Endothelial cell of umbilical vein (primary cell): Measurements from ENCODE around the gene IGFBP2. TPM values are rescaled to one million over a fixed set of nuclear protein-coding genes. Genes with fewer than 3 reads are reported as not detected.

ENCODE experiments used
- BruUV-seq: library from RNA; stranded (reverse); fragments of 400-500 nt; replicated peaks from 2 replicates; lab custom pipeline; 2021; lab: Mats Ljungman, UMichigan
- CTCF ChIA-PET: fragments of 300-600, 350-600 bp; sonication (Branson Sonifier 250); formaldehyde crosslinking; loops from one replicate; lab custom pipeline; 2021; ENCODE audit warnings: antibody characterized with exemption, inconsistent platforms; lab: Charles Lee
- POLR2A ChIA-PET: fragments of 300-600, 350-600 bp; sonication (Branson Sonifier 250); formaldehyde crosslinking; loops from one replicate; lab custom pipeline; 2021; ENCODE audit warnings: antibody characterized with exemption, inconsistent platforms; lab: Charles Lee
- DNase-seq: peaks from one replicate; pipeline ENCODE4 v3.0.0-alpha.2; 2011; ENCODE audit warnings: low read depth, low spot score
- FAIRE-seq: peaks from 2 replicates; lab custom pipeline; 2011; peaks lifted over from hg19 to GRCh38; lab: Jason Lieb, UNC
- H2AFZ ChIP-seq: 2 replicates; pipeline ENCODE4 v1.6.0; 2012; ENCODE audit warnings: low read depth, low read length, control low read depth, inconsistent platforms
- H3K27ac ChIP-seq: 2 replicates; pipeline ENCODE4 v1.5.1; 2011; ENCODE audit warnings: low read depth, mild to moderate bottlenecking, control low read depth, low read length, moderate library complexity; ENCODE audit not compliant: insufficient read depth
- H3K27me3 ChIP-seq, 2 experiments: 2 replicates each; pipeline versions ENCODE4 v1.6.0 to v1.6.1; 2011; ENCODE audit warnings: low read length in 2 of 2, mixed read lengths in 1 of 2; ENCODE audit not compliant: control insufficient read depth in 2 of 2, insufficient read depth in 2 of 2
- H3K36me3 ChIP-seq, 2 experiments: 2 replicates in 1 of 2; 3 replicates in 1 of 2; pipeline ENCODE4 v1.5.1; 2011; ENCODE audit warnings: low read length in 2 of 2, mild to moderate bottlenecking in 1 of 2, moderate library complexity in 1 of 2; ENCODE audit not compliant: control insufficient read depth in 2 of 2, insufficient read depth in 2 of 2; ENCODE audit errors: extremely low read depth in 1 of 2
- H3K4me1 ChIP-seq: 3 replicates; pipeline ENCODE4 v1.5.1; 2011; ENCODE audit warnings: mild to moderate bottlenecking, low read length; ENCODE audit not compliant: control insufficient read depth, insufficient read depth; ENCODE audit errors: extremely low read depth
- H3K4me2 ChIP-seq: 2 replicates; pipeline ENCODE4 v1.6.1; 2011; ENCODE audit warnings: low read length, control low read depth, mixed read lengths; ENCODE audit not compliant: insufficient read depth
- H3K4me3 ChIP-seq, 3 experiments: fragments of 200-600 bp in 1 of 3; sonication (generic), shearing (Covaris generic) in 1 of 3; replicated peaks in 1 of 3; 2 replicates each; pipeline ENCODE4 v1.5.1; 2011 to 2016; ENCODE audit warnings: control low read depth in 3 of 3, low read length in 3 of 3, mild to moderate bottlenecking in 2 of 3, inconsistent platforms in 1 of 3, low read depth in 1 of 3, moderate library complexity in 1 of 3; ENCODE audit not compliant: insufficient read depth in 1 of 3
- H3K79me2 ChIP-seq: 2 replicates; pipeline ENCODE4 v1.6.0; 2012; ENCODE audit warnings: low read length, inconsistent platforms; ENCODE audit not compliant: control insufficient read depth, insufficient read depth
- H3K9ac ChIP-seq: replicated peaks from 2 replicates; pipeline ENCODE3; 2011; ENCODE audit warnings: low read length, control low read depth; ENCODE audit not compliant: insufficient read depth; ENCODE audit errors: extremely low read depth
- H3K9me1 ChIP-seq: replicated peaks from 3 replicates; pipeline ENCODE4 v1.6.0; 2011; ENCODE audit warnings: mild to moderate bottlenecking, low read length; ENCODE audit not compliant: control insufficient read depth, insufficient read depth; ENCODE audit errors: extremely low read depth
- H3K9me3 ChIP-seq: replicated peaks from 2 replicates; pipeline ENCODE4 v1.5.1; 2012; ENCODE audit warnings: low read length, inconsistent platforms; ENCODE audit not compliant: control insufficient read depth, insufficient read depth
- H4K20me1 ChIP-seq: replicated peaks from 2 replicates; pipeline ENCODE3; 2011; ENCODE audit warnings: mild to moderate bottlenecking, low read length; ENCODE audit not compliant: control insufficient read depth, insufficient read depth; ENCODE audit errors: extremely low read depth
- CTCF ChIP-seq, 2 donors: IDR thresholded peaks; 1 replicate in 1 of 2; 2 replicates in 1 of 2; pipeline ENCODE4 v1.5.1; 2011; ENCODE audit warnings: low read length in 2 of 2, mild to moderate bottlenecking in 2 of 2, moderate library complexity in 2 of 2, control low read depth in 1 of 2, inconsistent platforms in 1 of 2, low read depth in 1 of 2; ENCODE audit not compliant: insufficient read depth in 1 of 2; ENCODE audit errors: extremely low read depth in 1 of 2
- EZH2 ChIP-seq: IDR thresholded peaks from 2 replicates; pipeline ENCODE4 v1.6.1; 2012; ENCODE audit warnings: borderline replicate concordance, low read depth, mild to moderate bottlenecking, moderate library complexity, low read length, inconsistent platforms; ENCODE audit not compliant: severe bottlenecking
- FOS ChIP-seq: IDR thresholded peaks from 2 replicates; pipeline ENCODE4 v1.6.1; 2011; ENCODE audit warnings: mild to moderate bottlenecking, low read length, moderate library complexity, borderline replicate concordance; ENCODE audit not compliant: insufficient read depth
- GATA2 ChIP-seq: IDR thresholded peaks from 2 replicates; pipeline ENCODE4 v1.7.0; 2011; ENCODE audit warnings: low read depth, mild to moderate bottlenecking, moderate library complexity, mixed read lengths, low read length; ENCODE audit not compliant: insufficient read length, insufficient read depth
- JUN ChIP-seq: IDR thresholded peaks from 2 replicates; pipeline ENCODE4 v1.6.1; 2011; ENCODE audit warnings: borderline replicate concordance, low read depth; ENCODE audit not compliant: insufficient read length, insufficient read depth
- MAX ChIP-seq: IDR thresholded peaks from 2 replicates; pipeline ENCODE4 v1.6.1; 2011; ENCODE audit not compliant: insufficient read depth, insufficient read length
- MYC ChIP-seq: IDR thresholded peaks from one replicate; pipeline ENCODE4 v1.6.1; 2011; ENCODE audit warnings: mild to moderate bottlenecking, low read depth, low read length
- POLR2A ChIP-seq: IDR thresholded peaks from 2 replicates; pipeline ENCODE4 v1.6.1; 2012; ENCODE audit warnings: low read depth, mild to moderate bottlenecking, control low read depth, low read length
- POLR2AphosphoS5 ChIP-seq: IDR thresholded peaks from 2 replicates; pipeline ENCODE4 v1.6.1; 2012; ENCODE audit warnings: low read depth, mild to moderate bottlenecking, control low read depth, low read length, moderate library complexity; ENCODE audit not compliant: insufficient read depth
- dilution Hi-C: fragments of 300-500 bp; cut with MboI; formaldehyde crosslinking; loops from one replicate; pipeline ENCODE4 v1.15.0; 2019; ENCODE audit warnings: low sequenced_read_pairs; ENCODE audit not compliant: extremely low pct_ligation_motif_present
- intact Hi-C: fragments of 100-400 bp; cut with micrococcal nuclease; formaldehyde crosslinking; loops from one replicate; pipeline ENCODE4 v1.10.0; 2022
- polyA plus RNA-seq, 4 experiments: library from polyadenylated mRNA; depleted of rRNA in 3 of 4; stranded (reverse) in 3 of 4; unstranded in 1 of 4; fragments of >200 nt; gene quantifications; 2 replicates each; pipeline versions ENCODE4 v1.2.1 to v1.2.3, GENCODE V29; 2011 to 2012; ENCODE audit warnings: missing spikeins in 1 of 4
- total RNA-seq: library from RNA; stranded (reverse); gene quantifications from 2 replicates; pipeline ENCODE4 v1.2.3, GENCODE V29; 2021

Gene IGFBP2
- total and polyA plus RNA-seq, 2 donors (not counting 3 experiments of a cell fraction or from before 2014, with no cell fraction given) = 212 to 261 TPM

GRCh38 chr2:216677439-216678097 is 44.3 kb downstream of the IGFBP2 start:
- Histone ChIP-seq H3K4me2 (no peak overlapping the region), H2AFZ (no peak overlapping the region), H3K9ac (no peak overlapping the region), H3K9me1 (no peaks in the 10 kb centered on the region), H4K20me1 (no peaks in the 10 kb centered on the region), H3K4me1 (no peaks in the 10 kb centered on the region), H3K27me3 (peaks cover 0 to 15% of the 10 kb centered on the region in 2 experiments), H3K36me3 (no peaks in the 10 kb centered on the region), H3K27ac (no peak overlapping the region), H3K4me3 (no peak overlapping the region), H3K79me2 (no peaks in the 10 kb centered on the region), H3K9me3 (no peaks in the 10 kb centered on the region)
- ChIA-PET POLR2A (no interaction called here), CTCF (interaction anchor here (0.8 kb wide), 2 partner anchors 158 to 1035 kb away, joined by 3 read pairs; no protein-coding TSS in a partner anchor)
- FAIRE-seq = no peak
- dilution Hi-C loops (no loop called here), intact Hi-C loops (no loop called here)
- no peak for TF ChIP-seq EZH2
- no peak for TF ChIP-seq GATA2
- no peak for TF ChIP-seq POLR2AphosphoS5
- TF ChIP-seq FOS = no peak
- no peak for DNase-seq
- BruUV-seq = no TSS peak

GRCh38 chr2:216678098-216678465 is 44.9 kb downstream of the IGFBP2 start:
- dilution Hi-C loops = no loop called here
- Histone ChIP-seq H3K9me3 (no peaks in the 10 kb centered on the region), H3K4me3 (no peak overlapping the region), H3K4me2 (no peak overlapping the region), H3K4me1 (no peaks in the 10 kb centered on the region), H4K20me1 (no peaks in the 10 kb centered on the region), H3K79me2 (no peaks in the 10 kb centered on the region), H3K36me3 (no peaks in the 10 kb centered on the region), H2AFZ (no peak overlapping the region), H3K27me3 (peaks cover 0 to 15% of the 10 kb centered on the region in 2 experiments), H3K9ac (no peak overlapping the region), H3K27ac (no peak overlapping the region), H3K9me1 (no peaks in the 10 kb centered on the region)
- BruUV-seq = no TSS peak
- intact Hi-C loops = no loop called here
- ChIA-PET POLR2A (no interaction called here), CTCF (interaction anchor here (0.8 kb wide), 2 partner anchors 159 to 1035 kb away, joined by 3 read pairs; no protein-coding TSS in a partner anchor)
- TF ChIP-seq FOS (no peak), MYC (no peak), MAX (no peak), EZH2 (no peak), POLR2A (no peak), CTCF (IDR thresholded peaks at IDR 0.05; ENCODE audit: extremely low read depth in 1 of 2, insufficient read depth in 1 of 2, low read depth in 1 of 2, low read length in 2 of 2) (no peak), JUN (no peak), GATA2 (no peak), POLR2AphosphoS5 (no peak)
- FAIRE-seq (no peak), DNase-seq (no peak)
